HepG2 (cell line): ENCODE data around the gene ZNF445. TPM values are rescaled to one million over a fixed set of nuclear protein-coding genes. Genes with fewer than 3 reads are reported as not detected.

Source experiments
- ATAC-seq: fragments of 200-7000 bp; cut with Tn5 transposase; 3 replicates; pipeline ENCODE4 v1.9.1; 2020; ENCODE audit warnings: mild to moderate bottlenecking, moderate library complexity
- BruUV-seq: library from RNA; stranded (reverse); fragments of 400-500 nt; replicated peaks from 2 replicates; lab custom pipeline; 2021; lab: Mats Ljungman, UMichigan
- CTCF ChIA-PET: fragments of 300-600 bp; formaldehyde crosslinking; extraction: SDS; loops from one replicate; lab custom pipeline; 2021; ENCODE audit warnings: low total read pairs, inconsistent platforms, low intra/inter-chr PET ratio; lab: Yijun Ruan, JAX
- POLR2A ChIA-PET: fragments of 350-600 bp; sonication (Branson Sonifier 250); formaldehyde crosslinking; loops from one replicate; lab custom pipeline; 2020; ENCODE audit warnings: antibody characterized with exemption, inconsistent platforms; lab: Yijun Ruan, JAX
- DNase-seq: peaks from one replicate; pipeline ENCODE4 v3.0.0-alpha.2; 2015; ENCODE audit warnings: low spot score
- FAIRE-seq: peaks from 3 replicates; lab custom pipeline; 2011; peaks lifted over from hg19 to GRCh38; lab: Jason Lieb, UNC
- H2AFZ ChIP-seq: one replicate; pipeline ENCODE4 v1.6.1; 2011; ENCODE audit warnings: low read length, inconsistent platforms
- H3K27ac ChIP-seq: fragments of 300-600 bp; 3 replicates; pipeline ENCODE4 v1.8.0; 2011; ENCODE audit warnings: mixed run types, mild to moderate bottlenecking, mixed read lengths, low read length, inconsistent platforms; ENCODE audit not compliant: insufficient read depth; ENCODE audit errors: extremely low read length
- H3K27me3 ChIP-seq, 2 experiments: fragments of 200-600 bp in 1 of 2; 2 replicates in 1 of 2; 3 replicates in 1 of 2; pipeline versions ENCODE4 v1.6.0 to v1.8.0; 2011; ENCODE audit warnings: low read length in 2 of 2, mild to moderate bottlenecking in 2 of 2, moderate library complexity in 2 of 2, inconsistent platforms in 1 of 2; ENCODE audit not compliant: insufficient read depth in 2 of 2, control insufficient read depth in 1 of 2
- H3K36me3 ChIP-seq, 2 experiments: fragments of 200-600 bp in 1 of 2; replicated peaks in 1 of 2; 2 replicates in 1 of 2; 3 replicates in 1 of 2; pipeline versions ENCODE4 v1.5.1 to v1.8.0; 2011; ENCODE audit warnings: low read length in 2 of 2, inconsistent platforms in 1 of 2; ENCODE audit not compliant: insufficient read depth in 2 of 2, control insufficient read depth in 1 of 2
- H3K4me1 ChIP-seq: 2 replicates; pipeline ENCODE4 v1.5.1; 2012; ENCODE audit warnings: low read length, inconsistent platforms; ENCODE audit not compliant: insufficient read depth
- H3K4me2 ChIP-seq: 2 replicates; pipeline ENCODE4 v1.6.0; 2011; ENCODE audit warnings: low read depth, low read length, inconsistent platforms
- H3K4me3 ChIP-seq, 3 experiments: fragments of 200-600 bp in 1 of 3; sonication (generic), shearing (Covaris generic) in 1 of 3; replicated peaks in 1 of 3; 2 replicates each; pipeline ENCODE4 v1.5.1; 2011 to 2016; ENCODE audit warnings: low read length in 3 of 3, inconsistent platforms in 2 of 3, low read depth in 2 of 3, mild to moderate bottlenecking in 2 of 3, control low read depth in 1 of 3, mixed read lengths in 1 of 3; ENCODE audit not compliant: insufficient read depth in 1 of 3
- H3K79me2 ChIP-seq: one replicate; pipeline ENCODE4 v1.6.1; 2011; ENCODE audit warnings: low read length, inconsistent platforms; ENCODE audit not compliant: insufficient read depth
- H3K9ac ChIP-seq: 2 replicates; pipeline ENCODE4 v1.6.0; 2011; ENCODE audit warnings: mild to moderate bottlenecking, low read depth, low read length, inconsistent platforms; ENCODE audit not compliant: insufficient read depth
- H3K9me3 ChIP-seq: 2 replicates; pipeline ENCODE4 v1.5.1; 2012; ENCODE audit warnings: mild to moderate bottlenecking, low read length
- H4K20me1 ChIP-seq: 2 replicates; pipeline ENCODE4 v1.6.0; 2011; ENCODE audit warnings: inconsistent platforms, mild to moderate bottlenecking, low read length, moderate library complexity; ENCODE audit not compliant: insufficient read depth
- AHR ChIP-seq: IDR thresholded peaks from 2 replicates; pipeline ENCODE4 v1.6.1; 2018; ENCODE audit warnings: missing genetic modification reagents, missing compliant biosample characterization
- ARID2 ChIP-seq: sonication (generic); formaldehyde crosslinking; IDR thresholded peaks from 2 replicates; pipeline ENCODE4 v1.8.1; 2022; ENCODE audit warnings: mild to moderate bottlenecking, missing genetic modification reagents, borderline replicate concordance
- CENPT ChIP-seq: sonication (generic); formaldehyde crosslinking; IDR thresholded peaks from 2 replicates; pipeline ENCODE4 v1.8.0; 2022; ENCODE audit warnings: low read depth, mild to moderate bottlenecking, moderate library complexity, missing genetic modification reagents
- EHMT2 ChIP-seq: fragments of 200-600 bp; sonication (generic); IDR thresholded peaks from 2 replicates; pipeline ENCODE4 v1.7.0; 2017; ENCODE audit warnings: antibody characterized with exemption, low read depth, low read length, borderline replicate concordance
- ETV6 ChIP-seq: sonication (generic); formaldehyde crosslinking; conservative IDR thresholded peaks from 2 replicates; pipeline ENCODE4 v1.4.0; 2020; ENCODE audit warnings: missing genetic modification reagents
- FLYWCH1 ChIP-seq: sonication (generic); formaldehyde crosslinking; IDR thresholded peaks from 2 replicates; pipeline ENCODE4 v1.8.1; 2023; ENCODE audit warnings: mild to moderate bottlenecking, missing genetic modification reagents
- GATAD1 ChIP-seq: IDR thresholded peaks from 2 replicates; pipeline ENCODE4 v1.6.1; 2016; ENCODE audit warnings: missing genetic modification reagents, missing compliant biosample characterization
- GATAD2A ChIP-seq: IDR thresholded peaks from 2 replicates; pipeline ENCODE4 v1.6.1; 2016
- GRHL1 ChIP-seq: sonication (generic); formaldehyde crosslinking; conservative IDR thresholded peaks from 2 replicates; pipeline ENCODE4 v1.8.0; 2022; ENCODE audit warnings: missing genetic modification reagents
- HCFC1 ChIP-seq: fragments of 150-350 bp; IDR thresholded peaks from 2 replicates; pipeline ENCODE4 v1.6.1; 2014; ENCODE audit warnings: low read depth, low read length
- IKZF5 ChIP-seq: IDR thresholded peaks from 2 replicates; pipeline ENCODE4 v1.6.1; 2018; ENCODE audit warnings: missing genetic modification reagents, mild to moderate bottlenecking, missing compliant biosample characterization
- NFKBIZ ChIP-seq: IDR thresholded peaks from 2 replicates; pipeline ENCODE4 v1.6.1; 2018; ENCODE audit warnings: missing genetic modification reagents, missing compliant biosample characterization
- RELA ChIP-seq: sonication (generic); formaldehyde crosslinking; IDR thresholded peaks from 2 replicates; pipeline ENCODE4 v1.4.0; 2020; ENCODE audit warnings: missing genetic modification reagents
- SIX1 ChIP-seq: sonication (generic); formaldehyde crosslinking; IDR thresholded peaks from 2 replicates; pipeline ENCODE4 v1.4.0; 2020; ENCODE audit warnings: missing genetic modification reagents, borderline replicate concordance
- SMARCC2 ChIP-seq: fragments of 450-650 bp; IDR thresholded peaks from 2 replicates; pipeline ENCODE4 v1.6.1; 2017; ENCODE audit warnings: antibody characterized with exemption, mild to moderate bottlenecking
- TEAD3 ChIP-seq: optimal IDR thresholded peaks from 2 replicates; pipeline ENCODE3; 2016; ENCODE audit warnings: borderline replicate concordance
- ZBTB26 ChIP-seq: IDR thresholded peaks from 2 replicates; pipeline ENCODE4 v1.6.1; 2016; ENCODE audit warnings: missing compliant biosample characterization, missing genetic modification reagents, borderline replicate concordance
- ZKSCAN1 ChIP-seq: fragments of 150-350 bp; IDR thresholded peaks from 2 replicates; pipeline ENCODE4 v1.6.1; 2014; ENCODE audit warnings: low read length
- ZMAT3 ChIP-seq: sonication (generic); formaldehyde crosslinking; conservative IDR thresholded peaks from 2 replicates; pipeline ENCODE4 v1.7.0; 2021; ENCODE audit warnings: missing genetic modification reagents
- ZNF274 ChIP-seq: sonication (generic); formaldehyde crosslinking; IDR thresholded peaks from 2 replicates; pipeline ENCODE4 v1.5.1; 2020; ENCODE audit warnings: mild to moderate bottlenecking, missing genetic modification reagents
- ZNF337 ChIP-seq: sonication (generic); formaldehyde crosslinking; IDR thresholded peaks from 2 replicates; pipeline ENCODE4 v1.5.1; 2020; ENCODE audit warnings: missing genetic modification reagents, low read depth, mild to moderate bottlenecking, borderline replicate concordance
- ZNF589 ChIP-seq: sonication (generic); formaldehyde crosslinking; conservative IDR thresholded peaks from 2 replicates; pipeline ENCODE4 v1.8.0; 2022; ENCODE audit warnings: mild to moderate bottlenecking, moderate library complexity, missing genetic modification reagents
- ZNF629 ChIP-seq: sonication (generic); formaldehyde crosslinking; conservative IDR thresholded peaks from 2 replicates; pipeline ENCODE4 v1.5.0; 2020; ENCODE audit warnings: missing genetic modification reagents
- ZSCAN12 ChIP-seq: sonication (generic); formaldehyde crosslinking; IDR thresholded peaks from 2 replicates; pipeline ENCODE4 v1.9.0; 2021; ENCODE audit warnings: mild to moderate bottlenecking, missing genetic modification reagents
- WGBS: methylation state at CpG from one replicate; pipeline ENCODE4 v1.1.6; 2017; ENCODE audit warnings: low lambda C conversion rate; 5-methylcytosine and 5-hydroxymethylcytosine counted together
- in situ Hi-C: cut with HindIII; loops from 2 replicates; pipeline ENCODE4 v1.10.0; 2017; ENCODE audit warnings: low pct_unique_long_range_greater_than_20kb; ENCODE audit not compliant: extremely low pct_ligation_motif_present
- intact Hi-C: fragments of 100-400 bp; cut with micrococcal nuclease; formaldehyde crosslinking; loops from one replicate; pipeline ENCODE4 v1.10.0; 2022; ENCODE audit not compliant: unreplicated experiment
- polyA plus RNA-seq, 8 experiments: library from polyadenylated mRNA; depleted of rRNA in 3 of 8; stranded (reverse) in 7 of 8; unstranded in 1 of 8; fragments of >200 nt; fragmentation: Illumina TruSeq in 4 of 8; extraction: Trizol in 4 of 8; gene quantifications; 2 replicates each; pipeline versions ENCODE4 v1.2.1 to v1.2.3, GENCODE V29; 2011 to 2016; ENCODE audit warnings: low read depth in 4 of 8, missing spikeins in 1 of 8, mixed read lengths in 1 of 8; ENCODE audit not compliant: insufficient read depth in 1 of 8
- total RNA-seq, 5 experiments: library from RNA; depleted of rRNA; stranded (reverse); fragments of >200 nt; fragmentation: Illumina TruSeq; extraction: Trizol; gene quantifications; 2 replicates each; pipeline ENCODE4 v1.2.3, GENCODE V29; 2016; ENCODE audit warnings: low read depth in 1 of 5

Gene ZNF445
- total and polyA plus RNA-seq, 2 of the 13 experiments (the other 11 are each of a cell fraction or from before 2014, with no cell fraction given): 4.4 to 10.3 TPM

- peak overlapping the region; percentile 58; the same call in 1 of the 2 replicates for H3K4me2 ChIP-seq
- ChIA-PET CTCF (no interaction called here), POLR2A (no interaction called here)
- H3K27ac ChIP-seq: no peak overlapping the region
- in situ Hi-C loops (no loop called here), intact Hi-C loops (loop anchor here (5.0 kb wide), 1 partner anchor 96 kb away; no protein-coding TSS in a partner anchor)
- H3K27me3 ChIP-seq: peaks cover 0 to 5% of the 10 kb centered on the region in 2 experiments; a peak in 2 of 5 replicates
- DNase-seq: peak; percentile 26
- no peak overlapping the region for H2AFZ ChIP-seq
- peak; percentile 42 for FAIRE-seq
- ATAC-seq: peak; percentile 22; the same call in 2 of the 3 replicates
- H3K36me3 ChIP-seq: no peaks in the 10 kb centered on the region
- 46% methylated on average over 2 of the region's 2 CpGs for WGBS
- no TSS peak for BruUV-seq
- H3K4me1 ChIP-seq: peaks cover 44% of the 10 kb centered on the region
- H4K20me1 ChIP-seq: no peaks in the 10 kb centered on the region
- no peaks in the 10 kb centered on the region for H3K9me3 ChIP-seq
- H3K4me3 ChIP-seq: no peak overlapping the region
- no peaks in the 10 kb centered on the region for H3K79me2 ChIP-seq
- H3K9ac ChIP-seq: no peak overlapping the region
- TF ChIP-seq IKZF5 (CRISPR knock-in tag): no peak
- no peak for TF ChIP-seq ZNF629 (CRISPR knock-in tag)
- no peak for TF ChIP-seq ZKSCAN1
- no peak for TF ChIP-seq CENPT (CRISPR knock-in tag)
- no peak for TF ChIP-seq GATAD2A
- TF ChIP-seq ARID2 (CRISPR knock-in tag): no peak
- TF ChIP-seq TEAD3 (CRISPR knock-in tag): peak; percentile 46
- no peak for TF ChIP-seq SIX1 (CRISPR knock-in tag)
- TF ChIP-seq HCFC1: no peak
- TF ChIP-seq ZMAT3 (CRISPR knock-in tag): no peak
- TF ChIP-seq ETV6 (CRISPR knock-in tag): no peak
- TF ChIP-seq GATAD1 (CRISPR knock-in tag): no peak
- TF ChIP-seq ZNF274 (CRISPR knock-in tag): 0 out of 2 replicates have a peak, but pooled peaks have one; percentile 23
- TF ChIP-seq ZBTB26 (CRISPR knock-in tag): no peak
- no peak for TF ChIP-seq FLYWCH1
- no peak for TF ChIP-seq ZNF589 (CRISPR knock-in tag)
- no peak for TF ChIP-seq RELA (CRISPR knock-in tag)
- no peak for TF ChIP-seq AHR (CRISPR knock-in tag)
- no peak for TF ChIP-seq GRHL1 (CRISPR knock-in tag)
- no peak for TF ChIP-seq SMARCC2
- TF ChIP-seq ZNF337 (CRISPR knock-in tag): no peak
- no peak for TF ChIP-seq ZSCAN12 (CRISPR knock-in tag)
- TF ChIP-seq EHMT2: no peak
- no peak for TF ChIP-seq NFKBIZ (CRISPR knock-in tag)
These were observed 58.9 kb downstream of the ZNF445 start for GRCh38 chr3:44418549-44418948.
